RWPE2 (cell line): Measurements from ENCODE around the gene SCIN.

Experiments
- ATAC-seq: fragments of 200-7000 bp; cut with Tn5 transposase; 3 replicates; pipeline ENCODE4 v1.9.1; 2021; ENCODE audit warnings: low read depth
- DNase-seq: peaks from one replicate; pipeline ENCODE4 v3.0.0-alpha.2; 2020; ENCODE audit warnings: low spot score
- H3K27ac ChIP-seq: fragments of 450-650 bp; 2 replicates; pipeline ENCODE4 v1.5.1; 2017; ENCODE audit warnings: mild to moderate bottlenecking; ENCODE audit not compliant: poor library complexity, severe bottlenecking
- H3K27me3 ChIP-seq: fragments of 250-450 bp; sonication (Bioruptor Pico); 2 replicates; pipeline ENCODE4 v1.5.1; 2021; ENCODE audit warnings: mild to moderate bottlenecking, moderate library complexity; ENCODE audit not compliant: insufficient read depth, poor library complexity, severe bottlenecking
- H3K36me3 ChIP-seq: fragments of 250-450 bp; sonication (Bioruptor Pico); 2 replicates; pipeline ENCODE4 v1.5.1; 2020; ENCODE audit warnings: low read depth, mild to moderate bottlenecking, moderate library complexity
- H3K4me1 ChIP-seq: fragments of 250-450 bp; sonication (Bioruptor Pico); 2 replicates; pipeline ENCODE4 v1.5.1; 2021; ENCODE audit warnings: mild to moderate bottlenecking, moderate library complexity; ENCODE audit not compliant: insufficient read depth, poor library complexity, severe bottlenecking
- H3K4me3 ChIP-seq: fragments of 250-450 bp; sonication (Bioruptor Pico); 2 replicates; pipeline ENCODE4 v1.5.1; 2021; ENCODE audit warnings: mild to moderate bottlenecking, moderate library complexity; ENCODE audit not compliant: severe bottlenecking
- H3K9me3 ChIP-seq: fragments of 250-450 bp; sonication (Bioruptor Pico); 2 replicates; pipeline ENCODE4 v1.5.1; 2021; ENCODE audit warnings: mild to moderate bottlenecking, moderate library complexity; ENCODE audit not compliant: severe bottlenecking
- CTCF ChIP-seq: fragments of 450-650 bp; IDR thresholded peaks from one replicate; pipeline ENCODE4 v1.5.1; 2017; ENCODE audit warnings: mild to moderate bottlenecking, moderate library complexity; ENCODE audit not compliant: poor library complexity, severe bottlenecking

SCIN gene

GRCh38 chr7:12567015-12567414 lies 3.5 kb upstream of the SCIN start:
- no peak for TF ChIP-seq CTCF

GRCh38 chr7:12569673-12570072 lies 847 bp upstream of the SCIN start:
- ATAC-seq (no peak), DNase-seq (no peak)
- no peak overlapping the region for H3K4me3 ChIP-seq

More at GRCh38 chr7:12567015-12567414, 3.5 kb upstream of the SCIN start:
- H3K27ac ChIP-seq, result no peak overlapping the region
- H3K36me3 ChIP-seq, result no peaks in the 10 kb centered on the region
- H3K27me3 ChIP-seq, result peaks cover 14% of the 10 kb centered on the region
- DNase-seq (no peak), ATAC-seq (no peak)
- H3K4me1 ChIP-seq, result peaks cover 10% of the 10 kb centered on the region
- no peaks in the 10 kb centered on the region for H3K9me3 ChIP-seq
- no peak overlapping the region for H3K4me3 ChIP-seq

GRCh38 chr7:12570168-12570533 lies 369 bp upstream of the SCIN start:
- no peaks in the 10 kb centered on the region for H3K9me3 ChIP-seq
- H3K36me3 ChIP-seq, result no peaks in the 10 kb centered on the region
- peaks cover 4% of the 10 kb centered on the region for H3K4me1 ChIP-seq
- H3K27me3 ChIP-seq, result peaks cover 16% of the 10 kb centered on the region
- TF ChIP-seq CTCF, result no peak
- no peak for DNase-seq
- peak overlapping the region; percentile 28 for H3K4me3 ChIP-seq
- peak; percentile 88 for ATAC-seq
- no peak overlapping the region for H3K27ac ChIP-seq

More at GRCh38 chr7:12569673-12570072, 847 bp upstream of the SCIN start:
- Histone ChIP-seq H3K4me1 (peaks cover 8% of the 10 kb centered on the region), H3K27me3 (peaks cover 16% of the 10 kb centered on the region), H3K9me3 (no peaks in the 10 kb centered on the region), H3K27ac (no peak overlapping the region), H3K36me3 (no peaks in the 10 kb centered on the region)
- no peak for TF ChIP-seq CTCF

GRCh38 chr7:12571691-12572090 lies 1.2 kb downstream of the SCIN start:
- DNase-seq (no peak), ATAC-seq (no peak)
- TF ChIP-seq CTCF, result no peak
- no peak overlapping the region for H3K27ac ChIP-seq
- no peaks in the 10 kb centered on the region for H3K9me3 ChIP-seq
- peaks cover 16% of the 10 kb centered on the region for H3K27me3 ChIP-seq
- no peaks in the 10 kb centered on the region for H3K36me3 ChIP-seq
- peaks cover 2% of the 10 kb centered on the region for H3K4me1 ChIP-seq
- no peak overlapping the region for H3K4me3 ChIP-seq

GRCh38 chr7:12572941-12573575 lies 2.5 kb downstream of the SCIN start:
- ATAC-seq, result no peak
- Histone ChIP-seq H3K9me3 (no peaks in the 10 kb centered on the region), H3K27ac (no peak overlapping the region)

More at GRCh38 chr7:12572941-12573575, 2.5 kb downstream of the SCIN start:
- DNase-seq, result no peak
- no peak overlapping the region for H3K4me3 ChIP-seq
- no peaks in the 10 kb centered on the region for H3K36me3 ChIP-seq
- H3K27me3 ChIP-seq, result peaks cover 16% of the 10 kb centered on the region
- peaks cover 2% of the 10 kb centered on the region for H3K4me1 ChIP-seq
- no peak for TF ChIP-seq CTCF
